Measurements from ENCODE around the gene MTX1.
"Not testable (repeated sequence)": the region's sequence is repeated elsewhere in the genome, so short reads cannot be mapped to it uniquely, and the experiment has no call there.

Gene MTX1

DNA sequence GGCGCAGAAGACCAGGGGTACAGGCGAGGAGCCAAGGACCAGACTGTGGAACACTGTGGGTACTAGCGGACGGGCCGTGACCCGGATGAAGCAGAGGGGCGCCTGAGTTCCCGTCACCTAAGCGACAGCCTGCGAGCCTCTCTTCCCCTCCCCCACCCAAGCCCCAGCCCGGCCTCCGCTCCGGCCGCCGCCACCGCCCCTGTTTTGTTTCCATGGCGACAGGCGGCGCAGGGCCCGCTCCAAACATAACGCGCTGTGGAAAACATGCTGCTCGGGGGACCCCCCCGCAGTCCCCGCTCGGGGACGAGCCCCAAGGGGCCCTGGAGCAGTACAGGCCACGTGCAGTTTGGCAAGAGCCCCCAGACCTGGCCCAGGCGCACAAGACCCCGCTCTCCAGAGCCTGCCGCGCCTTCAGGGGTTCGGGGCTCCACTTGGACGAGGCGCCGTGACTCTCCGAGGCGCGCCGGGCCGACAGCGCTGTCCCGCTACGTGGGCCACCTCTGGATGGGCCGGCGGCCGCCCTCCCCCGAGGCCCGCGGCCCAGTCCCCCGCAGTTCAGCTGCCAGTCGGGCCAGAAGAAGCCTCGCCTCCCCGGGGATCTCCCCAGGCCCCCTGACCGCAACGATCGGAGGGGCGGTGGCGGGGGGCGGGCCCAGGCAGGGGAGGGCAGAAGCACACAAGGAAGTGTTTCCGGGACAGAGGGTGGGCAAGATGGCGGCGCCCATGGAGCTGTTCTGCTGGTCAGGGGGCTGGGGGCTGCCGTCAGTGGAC lies at the start of gene MTX1:
MTX1 (plus strand) TSS at position 155 of the 771 bp plus-strand sequence; CDS start at position 265, 110 bp downstream.
- Mint-ChIP-seq H3K4me1 (ENCODE audit: low read depth) (peaks cover 18% of the 10 kb centered on the region), H3K27ac (peak within 1 kb of the TSS; percentile 91), H3K36me3 (no peaks in the 10 kb centered on the region), H3K27me3 (no peaks in the 10 kb centered on the region), H3K9me3 (ENCODE audit: low read depth) (no peaks in the 10 kb centered on the region), H3K4me3 (peak within 1 kb of the TSS; percentile 95)

- Mint-ChIP-seq H3K4me3 (no peak overlapping the region), H3K27me3 (peaks cover 1% of the 10 kb centered on the region), H3K4me1 (ENCODE audit: low read depth) (no peaks in the 10 kb centered on the region), H3K27ac (no peak overlapping the region), H3K9me3 (ENCODE audit: low read depth) (no peaks in the 10 kb centered on the region), H3K36me3 (no peaks in the 10 kb centered on the region)
Measured at GRCh38 chr1:155158991-155159390, 49.5 kb upstream of the MTX1 start.

DNA sequence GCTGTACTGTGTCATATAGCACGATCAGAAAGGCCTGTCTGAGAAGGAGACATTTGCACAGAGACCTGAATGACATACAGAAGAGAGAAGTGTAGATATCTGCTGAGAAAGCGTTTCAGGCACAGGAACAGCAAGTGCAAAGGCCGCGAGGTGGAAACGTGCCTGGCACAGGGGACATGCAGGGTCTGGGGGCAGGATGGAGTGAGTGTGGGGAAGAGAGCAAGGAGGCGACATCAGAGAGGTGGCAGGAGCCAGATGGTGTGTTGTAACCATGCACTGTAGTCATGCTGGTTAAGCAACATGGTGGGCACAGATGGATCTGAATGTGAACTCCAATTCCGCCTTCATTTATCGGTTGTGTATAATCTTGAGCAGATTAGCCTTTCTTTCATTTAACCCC lies 48.4 kb upstream of the MTX1 start:
- H3K9me3 Mint-ChIP-seq (ENCODE audit: low read depth), result no peaks in the 10 kb centered on the region
- no peaks in the 10 kb centered on the region for H3K36me3 Mint-ChIP-seq
- H3K4me3 Mint-ChIP-seq, result no peak overlapping the region
- peaks cover 1% of the 10 kb centered on the region for H3K27me3 Mint-ChIP-seq
- H3K27ac Mint-ChIP-seq, result no peak overlapping the region
- H3K4me1 Mint-ChIP-seq (ENCODE audit: low read depth), result no peaks in the 10 kb centered on the region

- not testable (repeated sequence) for H3K36me3 Mint-ChIP-seq; H3K4me1 Mint-ChIP-seq (ENCODE audit: low read depth); H3K4me3 Mint-ChIP-seq; H3K27me3 Mint-ChIP-seq; H3K9me3 Mint-ChIP-seq (ENCODE audit: low read depth); H3K27ac Mint-ChIP-seq
Measured at GRCh38 chr1:155162631-155163030, 45.9 kb upstream of the MTX1 start.

- H3K4me1 Mint-ChIP-seq (ENCODE audit: low read depth), result peaks cover 12% of the 10 kb centered on the region
- not testable (repeated sequence) for H3K36me3 Mint-ChIP-seq; H3K4me3 Mint-ChIP-seq; H3K27me3 Mint-ChIP-seq; H3K27ac Mint-ChIP-seq; H3K9me3 Mint-ChIP-seq (ENCODE audit: low read depth)
Measured at GRCh38 chr1:155163785-155164184, 44.7 kb upstream of the MTX1 start.

DNA sequence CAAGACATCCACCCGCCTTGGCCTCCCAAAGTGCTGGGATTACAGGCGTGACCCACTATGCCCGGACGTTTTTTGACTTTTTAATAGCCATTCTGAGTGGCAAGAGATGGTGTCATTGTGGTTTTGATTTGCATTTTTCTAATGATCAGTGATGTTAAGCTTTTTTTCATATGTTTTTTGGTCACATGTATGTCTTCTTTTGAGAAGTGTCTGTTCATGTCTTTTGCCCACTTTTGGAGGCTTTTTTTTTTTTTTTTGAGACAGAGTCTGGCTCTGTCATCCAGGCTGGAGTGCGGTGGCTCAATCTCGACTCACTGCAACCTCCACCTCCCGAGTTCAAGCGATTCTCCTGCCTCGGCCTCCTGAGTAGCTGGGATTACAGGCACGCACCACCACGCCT lies 43.9 kb upstream of the MTX1 start:
- not testable (repeated sequence) for H3K9me3 Mint-ChIP-seq (ENCODE audit: low read depth); H3K4me3 Mint-ChIP-seq; H3K36me3 Mint-ChIP-seq; H3K27ac Mint-ChIP-seq; H3K27me3 Mint-ChIP-seq
- peaks cover 13% of the 10 kb centered on the region for H3K4me1 Mint-ChIP-seq (ENCODE audit: low read depth)

DNA sequence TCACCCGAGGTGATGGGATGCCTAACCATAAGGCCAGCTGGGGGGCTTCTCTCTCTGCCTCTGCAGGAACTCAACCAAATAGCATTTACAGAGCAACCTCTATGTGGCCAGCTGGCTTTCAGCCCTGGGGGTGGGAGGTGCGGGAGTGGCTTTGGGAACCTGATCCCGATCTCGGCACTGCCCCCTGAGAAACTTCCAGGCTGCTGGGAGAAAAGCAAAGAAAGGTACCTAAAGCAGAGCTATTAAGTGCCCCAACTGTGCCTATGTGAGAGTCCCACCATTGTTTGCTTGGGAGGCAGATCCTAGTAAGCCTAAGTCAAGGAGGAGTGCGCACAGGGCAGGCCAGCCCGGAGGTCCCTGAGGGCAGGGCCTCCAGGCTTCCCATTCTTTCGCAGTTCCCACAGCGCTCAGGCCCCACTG lies 42.4 kb upstream of the MTX1 start:
- Mint-ChIP-seq H3K27me3 (no peaks in the 10 kb centered on the region), H3K27ac (no peak overlapping the region), H3K9me3 (ENCODE audit: low read depth) (no peaks in the 10 kb centered on the region), H3K4me3 (no peak overlapping the region), H3K36me3 (peaks cover 6% of the 10 kb centered on the region), H3K4me1 (ENCODE audit: low read depth) (peaks cover 19% of the 10 kb centered on the region)

GRCh38 chr1:155166471-155167165 lies 41.9 kb upstream of the MTX1 start:
- Mint-ChIP-seq H3K4me1 (ENCODE audit: low read depth) (peaks cover 23% of the 10 kb centered on the region), H3K27ac (no peak overlapping the region), H3K27me3 (no peaks in the 10 kb centered on the region), H3K4me3 (no peak overlapping the region), H3K36me3 (peaks cover 6% of the 10 kb centered on the region), H3K9me3 (ENCODE audit: low read depth) (no peaks in the 10 kb centered on the region)

GRCh38 chr1:155167166-155168104 lies 41.1 kb upstream of the MTX1 start:
- peaks cover 6% of the 10 kb centered on the region for H3K36me3 Mint-ChIP-seq
- no peaks in the 10 kb centered on the region for H3K9me3 Mint-ChIP-seq (ENCODE audit: low read depth)
- H3K27ac Mint-ChIP-seq, result no peak overlapping the region
- H3K27me3 Mint-ChIP-seq, result no peaks in the 10 kb centered on the region
- peaks cover 31% of the 10 kb centered on the region for H3K4me1 Mint-ChIP-seq (ENCODE audit: low read depth)
- peak overlapping the region; percentile 67 for H3K4me3 Mint-ChIP-seq

DNA sequence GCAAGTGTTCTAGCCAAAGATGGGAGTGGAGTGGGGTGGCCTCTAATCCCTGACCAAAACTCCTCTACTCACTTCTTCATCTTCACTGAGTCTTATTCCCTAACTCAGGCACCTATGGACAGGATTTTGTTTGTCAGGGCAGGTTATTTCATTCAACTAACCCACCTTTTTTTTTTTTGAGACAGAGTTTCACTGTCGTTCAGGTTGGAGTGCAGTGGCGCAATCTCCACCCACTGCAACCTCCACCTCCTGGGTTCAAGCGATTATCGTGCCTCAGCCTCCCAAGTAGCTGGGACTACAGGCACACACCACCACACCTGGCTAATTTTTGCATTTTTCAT lies 40.4 kb upstream of the MTX1 start:
- not testable (repeated sequence) for H3K36me3 Mint-ChIP-seq; H3K27ac Mint-ChIP-seq; H3K27me3 Mint-ChIP-seq; H3K9me3 Mint-ChIP-seq (ENCODE audit: low read depth)
- Mint-ChIP-seq H3K4me1 (ENCODE audit: low read depth) (peaks cover 33% of the 10 kb centered on the region), H3K4me3 (peak overlapping the region; percentile 67)

GRCh38 chr1:155168456-155169210 lies 39.9 kb upstream of the MTX1 start:
- H3K4me3 Mint-ChIP-seq, result no peak overlapping the region
- no peaks in the 10 kb centered on the region for H3K27me3 Mint-ChIP-seq
- no peak overlapping the region for H3K27ac Mint-ChIP-seq
- H3K9me3 Mint-ChIP-seq (ENCODE audit: low read depth), result no peaks in the 10 kb centered on the region
- H3K4me1 Mint-ChIP-seq (ENCODE audit: low read depth), result peaks cover 38% of the 10 kb centered on the region
- peaks cover 6% of the 10 kb centered on the region for H3K36me3 Mint-ChIP-seq

GRCh38 chr1:155169541-155169940 lies 39.0 kb upstream of the MTX1 start:
- Mint-ChIP-seq H3K9me3 (ENCODE audit: low read depth) (no peaks in the 10 kb centered on the region), H3K4me1 (ENCODE audit: low read depth) (peaks cover 42% of the 10 kb centered on the region), H3K27ac (no peak overlapping the region), H3K36me3 (peaks cover 6% of the 10 kb centered on the region), H3K27me3 (no peaks in the 10 kb centered on the region), H3K4me3 (peak overlapping the region; percentile 6)

GRCh38 chr1:155170101-155170785 lies 38.3 kb upstream of the MTX1 start:
- H3K27me3 Mint-ChIP-seq, result no peaks in the 10 kb centered on the region
- no peak overlapping the region for H3K27ac Mint-ChIP-seq
- peaks cover 47% of the 10 kb centered on the region for H3K4me1 Mint-ChIP-seq (ENCODE audit: low read depth)
- H3K36me3 Mint-ChIP-seq, result peaks cover 6% of the 10 kb centered on the region
- H3K4me3 Mint-ChIP-seq, result peak overlapping the region; percentile 70
- H3K9me3 Mint-ChIP-seq (ENCODE audit: low read depth), result no peaks in the 10 kb centered on the region

DNA sequence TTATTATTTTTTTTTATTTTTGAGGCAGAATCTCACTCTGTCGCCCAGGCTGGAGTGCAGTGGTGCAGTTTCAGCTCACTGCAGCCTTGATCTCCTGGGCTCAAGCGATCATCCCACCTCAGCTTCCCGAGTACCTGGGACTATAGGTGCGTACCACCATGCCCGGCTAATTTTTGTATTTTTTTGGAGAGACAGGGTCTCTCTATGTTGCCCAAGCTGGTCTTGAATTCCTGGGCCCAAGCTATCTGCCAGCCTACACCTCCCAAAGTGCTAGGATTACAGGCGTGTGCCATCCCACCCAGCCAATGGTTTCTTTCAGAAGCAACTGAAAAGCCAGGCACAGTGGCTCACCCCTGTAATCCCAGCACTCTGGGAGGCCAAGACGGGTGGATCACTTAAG lies 37.7 kb upstream of the MTX1 start:
- peaks cover 6% of the 10 kb centered on the region for H3K36me3 Mint-ChIP-seq
- H3K4me3 Mint-ChIP-seq, result no peak overlapping the region
- H3K27ac Mint-ChIP-seq, result no peak overlapping the region
- H3K4me1 Mint-ChIP-seq (ENCODE audit: low read depth), result peaks cover 49% of the 10 kb centered on the region
- no peaks in the 10 kb centered on the region for H3K27me3 Mint-ChIP-seq
- H3K9me3 Mint-ChIP-seq (ENCODE audit: low read depth), result no peaks in the 10 kb centered on the region

All from activated naive CD8-positive, alpha-beta T cell (primary cell).